Breast epithelium (tissue), 4 donors: ENCODE measurements around the gene BDH2. TPM values are rescaled to one million over a fixed set of nuclear protein-coding genes. Genes with fewer than 3 reads are reported as not detected.

Experiments used
- DNase-seq, 2 donors: peaks; one replicate each; pipeline ENCODE4 v3.0.0-alpha.2; 2019; ENCODE audit warnings: low spot score in 2 of 2
- H3K27ac ChIP-seq, 2 donors: fragments of 200-600 bp; sonication (generic) in 1 of 2; one replicate each; pipeline ENCODE4 v1.5.1; 2016 to 2019; ENCODE audit warnings: mild to moderate bottlenecking in 1 of 2
- H3K27me3 ChIP-seq, 2 donors: fragments of 200-600 bp; sonication (generic) in 1 of 2; one replicate each; pipeline versions ENCODE4 v1.5.1 to v1.6.0; 2017 to 2019; ENCODE audit warnings: control low read depth in 1 of 2, mild to moderate bottlenecking in 1 of 2
- H3K36me3 ChIP-seq: fragments of 200-600 bp; one replicate; pipeline ENCODE4 v1.5.1; 2019
- H3K4me1 ChIP-seq, 2 donors: fragments of 200-600 bp; sonication (generic); one replicate each; pipeline ENCODE4 v1.5.1; 2016 to 2019; ENCODE audit warnings: control low read depth in 1 of 2
- H3K4me3 ChIP-seq, 3 donors: fragments of 200-600 bp; sonication (generic); 1 replicate in 2 of 3; 2 replicates in 1 of 3; pipeline ENCODE4 v1.5.1; 2016 to 2019; ENCODE audit warnings: mild to moderate bottlenecking in 3 of 3, moderate library complexity in 2 of 3
- H3K9me3 ChIP-seq, 2 donors: fragments of 200-600 bp; sonication (generic) in 1 of 2; one replicate each; pipeline ENCODE4 v1.5.1; 2016 to 2019; ENCODE audit warnings: control low read depth in 1 of 2
- CTCF ChIP-seq, 3 donors: fragments of 450-650 bp; IDR thresholded peaks; one replicate each; pipeline ENCODE4 v1.5.1; 2016 to 2017; ENCODE audit warnings: antibody characterized with exemption in 3 of 3, mild to moderate bottlenecking in 3 of 3, moderate library complexity in 3 of 3
- POLR2A ChIP-seq: fragments of 450-650 bp; IDR thresholded peaks from one replicate; pipeline ENCODE4 v1.6.1; 2016; ENCODE audit warnings: antibody characterized with exemption, mild to moderate bottlenecking, moderate library complexity
- POLR2AphosphoS5 ChIP-seq, 3 donors: sonication (generic); formaldehyde crosslinking; IDR thresholded peaks; one replicate each; pipeline ENCODE4 v1.6.1; 2017; ENCODE audit warnings: antibody characterized with exemption in 3 of 3
- intact Hi-C: fragments of 100-400 bp; cut with DNase I; formaldehyde crosslinking; loops from one replicate; pipeline ENCODE4 v1.15.1; 2023; ENCODE audit warnings: low total_unique reads
- total RNA-seq, 3 donors: library from RNA; depleted of rRNA; stranded (reverse); fragments of >200 nt; gene quantifications; one replicate each; pipeline ENCODE4 v1.1.0, GENCODE V29; 2016

The BDH2 gene
- total RNA-seq, 3 donors from 2014 or later, result 65.2 to 97.3 (median 78.1) TPM

DNA sequence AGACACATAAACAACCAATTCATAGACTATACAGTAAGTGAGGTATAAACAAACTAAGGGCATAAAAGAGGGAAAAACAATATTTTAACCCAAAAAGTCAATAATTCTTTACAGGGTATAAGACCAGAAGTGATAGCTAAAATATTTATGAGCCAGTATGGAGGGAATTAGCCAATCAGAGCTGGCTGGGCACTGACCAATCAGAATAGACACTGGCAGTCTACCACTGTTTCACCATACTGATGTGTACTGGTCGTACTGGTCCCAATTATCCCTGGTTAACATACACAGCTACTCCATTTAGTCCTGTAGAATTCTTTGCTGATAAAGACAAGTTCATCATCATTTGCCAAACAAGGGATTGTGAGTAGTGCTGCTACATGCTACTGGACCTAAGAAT is 70.3 kb downstream of the BDH2 start:
- TF ChIP-seq POLR2AphosphoS5 (IDR thresholded peaks at IDR 0.05) (no peak), POLR2A (no peak), CTCF (IDR thresholded peaks at IDR 0.05) (no peak)
- intact Hi-C loops, result no loop called here
- Histone ChIP-seq H3K36me3 (no peaks in the 10 kb centered on the region), H3K27me3 (no peaks in the 10 kb centered on the region), H3K4me1 (no peaks in the 10 kb centered on the region), H3K4me3 (no peak overlapping the region), H3K27ac (no peak overlapping the region), H3K9me3 (no peaks in the 10 kb centered on the region)
- no peak for DNase-seq

Other genes with a start within 250 kb of the BDH2 start
- 10 to 100 TPM in 2 of 3 donors, 1 to 10 TPM in 1; 9.0 to 23.9 (median 17.4) TPM for gene CISD2, start 230.8 kb downstream of the BDH2 start, total RNA-seq
- gene SLC9B1, start 80.1 kb downstream of the BDH2 start, total RNA-seq, result 1 to 10 TPM in 2 of 3 donors, under 1 TPM in 1; 0.44 to 1.6 (median 1.3) TPM
- 10 to 100 TPM; 14.9 to 17.0 (median 15.1) TPM for gene SLC9B2, start 23.1 kb downstream of the BDH2 start, total RNA-seq
- 1 to 10 TPM in 2 of 3 donors, under 1 TPM in 1; 0.33 to 2.6 (median 1.3) TPM for gene CENPE, start 98.5 kb upstream of the BDH2 start, total RNA-seq